Transverse colon (tissue), 4 donors: ENCODE data around the gene ZNF283. TPM values are rescaled to one million over a fixed set of nuclear protein-coding genes. Genes with fewer than 3 reads are reported as not detected.

ENCODE experiments used
- DNase-seq: peaks from one replicate; pipeline ENCODE4 v3.0.0-alpha.2; 2019
- H3K27ac ChIP-seq, 4 donors: fragments of 200-600 bp; sonication (generic); 2 replicates each; pipeline ENCODE4 v1.5.1; 2016 to 2018; ENCODE audit warnings: inconsistent platforms in 4 of 4
- H3K27me3 ChIP-seq: fragments of 200-600 bp; sonication (generic); 2 replicates; pipeline ENCODE4 v1.5.1; 2017; ENCODE audit warnings: inconsistent platforms
- H3K36me3 ChIP-seq, 4 donors: fragments of 200-600 bp; sonication (generic); 2 replicates each; pipeline ENCODE4 v1.5.1; 2017 to 2019; ENCODE audit warnings: inconsistent platforms in 4 of 4
- H3K4me1 ChIP-seq, 4 donors: fragments of 200-600 bp; sonication (generic); 2 replicates each; pipeline ENCODE4 v1.5.1; 2017 to 2020; ENCODE audit warnings: inconsistent platforms in 4 of 4
- H3K4me3 ChIP-seq, 4 donors: fragments of 200-600 bp; sonication (generic); 1 replicate in 1 of 4; 2 replicates in 3 of 4; pipeline versions ENCODE4 v1.5.1 to v1.6.1; 2017 to 2019; ENCODE audit warnings: inconsistent platforms in 4 of 4
- H3K9me3 ChIP-seq, 2 donors: fragments of 200-600 bp; sonication (generic); 2 replicates each; pipeline ENCODE4 v1.5.1; 2017 to 2019; ENCODE audit warnings: inconsistent platforms in 2 of 2
- CTCF ChIP-seq, 5 experiments: fragments of 200-600 bp in 3 of 5; fragments of 450-650 bp in 2 of 5; sonication (generic) in 3 of 5; IDR thresholded peaks; 1 replicate in 2 of 5; 2 replicates in 3 of 5; pipeline ENCODE4 v1.5.1; 2016 to 2017; ENCODE audit warnings: antibody characterized with exemption in 5 of 5, inconsistent platforms in 3 of 5, mild to moderate bottlenecking in 2 of 5, moderate library complexity in 1 of 5
- EP300 ChIP-seq: sonication (generic); formaldehyde crosslinking; IDR thresholded peaks from one replicate; pipeline ENCODE4 v1.6.1; 2017; ENCODE audit warnings: antibody characterized with exemption, low read depth
- POLR2A ChIP-seq: fragments of 450-650 bp; IDR thresholded peaks from one replicate; pipeline ENCODE4 v1.6.1; 2016; ENCODE audit warnings: antibody characterized with exemption, mild to moderate bottlenecking, moderate library complexity
- POLR2AphosphoS5 ChIP-seq, 3 donors: sonication (generic); formaldehyde crosslinking; IDR thresholded peaks; one replicate each; pipeline ENCODE4 v1.6.1; 2016; ENCODE audit warnings: antibody characterized with exemption in 3 of 3
- WGBS, 2 donors: methylation state at CpG; one replicate each; pipeline ENCODE4 v1.1.5; 2018; ENCODE audit warnings: low coverage in 1 of 2; 5-methylcytosine and 5-hydroxymethylcytosine counted together
- in situ Hi-C, 4 donors: fragments of 200-750 bp; cut with MboI; loops; one replicate each; pipeline versions ENCODE4 v1.15.0 to v1.15.1; 2017; ENCODE audit warnings: low sequenced_read_pairs in 3 of 4, low pct_ligation_motif_present in 1 of 4, low pct_unique_long_range_greater_than_20kb in 1 of 4
- intact Hi-C: fragments of 100-400 bp; cut with DNase I; formaldehyde crosslinking; loops from one replicate; pipeline ENCODE4 v1.15.1; 2023; ENCODE audit warnings: low total_unique reads
- total RNA-seq, 4 donors: library from RNA; depleted of rRNA; stranded (reverse); fragments of >200 nt; gene quantifications; one replicate each; pipeline ENCODE4 v1.1.0, GENCODE V29; 2016

The ZNF283 gene
- total RNA-seq, 4 donors from 2014 or later = 10.9 to 168 (median 17.8) TPM

DNA sequence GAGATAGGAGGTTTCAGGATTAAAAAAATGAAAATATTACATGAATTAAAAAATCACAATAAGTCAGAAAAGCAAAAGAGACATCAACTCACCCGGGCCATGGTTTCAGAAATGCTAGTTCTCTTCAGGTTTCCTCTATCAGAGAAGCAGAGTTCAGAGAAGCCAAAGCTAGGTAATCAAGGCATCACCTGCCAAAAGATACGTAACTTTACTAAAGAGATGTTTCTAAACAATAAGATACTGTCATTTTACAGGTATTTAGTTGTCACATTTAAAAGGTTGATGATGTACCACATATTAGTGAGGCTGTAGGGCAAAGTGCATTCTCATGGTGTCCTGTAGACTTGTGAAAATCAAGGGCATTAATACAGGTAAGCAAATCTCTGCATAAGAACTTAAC, 56.7 kb downstream of the ZNF283 start, which contains the start of gene ZNF404:
Gene ZNF404 (minus strand): TSS at position 101 of the 400 bp plus-strand sequence.
- Histone ChIP-seq H3K36me3 (peaks cover 0 to 8% (median 3%) of the 10 kb centered on the region in 4 donors), H3K4me3 (no peak within 1 kb of the TSS), H3K9me3 (peaks cover 59 to 81% of the 10 kb centered on the region in 2 donors), H3K27ac (no peak within 1 kb of the TSS), H3K4me1 (no peaks in the 10 kb centered on the region), H3K27me3 (no peaks in the 10 kb centered on the region)
- intact Hi-C loops = no loop called here
- no peak for DNase-seq
- TF ChIP-seq CTCF (IDR thresholded peaks at IDR 0.05) = no peak
- no peak for TF ChIP-seq POLR2A
- in situ Hi-C loops = no loop called here
- WGBS, 2 donors = 76 to 100% methylated on average over 1 to 2 of the region's 2 CpGs

DNA sequence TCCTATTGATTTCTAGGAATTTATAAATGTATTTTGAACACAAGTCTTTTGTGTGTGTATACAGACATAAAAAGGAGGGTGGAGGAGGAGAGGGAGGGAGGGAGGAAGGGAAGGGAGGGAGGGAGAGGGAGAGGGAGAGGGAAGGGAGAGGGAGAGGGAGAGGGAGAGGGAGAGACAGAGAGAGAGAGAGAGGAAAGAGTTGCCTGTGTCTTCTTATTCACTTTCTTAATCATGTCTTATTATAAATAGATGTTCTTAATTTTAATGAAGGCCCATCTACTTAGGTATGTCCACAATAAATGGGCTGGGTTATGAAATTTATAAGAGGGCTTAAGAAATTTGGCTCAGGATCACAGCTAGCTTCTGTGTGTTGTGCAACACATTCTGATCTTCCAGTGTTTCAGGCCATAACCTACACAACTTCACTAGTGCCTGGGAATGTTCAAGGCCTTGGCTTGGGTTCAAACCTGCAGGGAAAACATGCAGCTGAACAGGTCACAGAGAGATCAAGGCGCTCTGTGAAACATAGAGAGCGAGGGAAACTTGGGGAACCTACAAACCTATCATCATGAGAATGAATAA, 68.7 kb downstream of the ZNF283 start:
- H3K36me3 ChIP-seq = peaks cover 0 to 4% (median 0%) of the 10 kb centered on the region in 4 donors
- intact Hi-C loops = no loop called here
- in situ Hi-C loops = no loop called here
- H3K4me3 ChIP-seq = no peak overlapping the region
- no peak overlapping the region for H3K27ac ChIP-seq
- no peaks in the 10 kb centered on the region for H3K4me1 ChIP-seq
- no peaks in the 10 kb centered on the region for H3K27me3 ChIP-seq
- no peak for TF ChIP-seq POLR2AphosphoS5 (IDR thresholded peaks at IDR 0.05)
- no peak for TF ChIP-seq EP300
- no peak for TF ChIP-seq POLR2A
- DNase-seq = no peak
- WGBS, 2 donors = 85 to 100% methylated on average over 2 of the region's 2 CpGs
- H3K9me3 ChIP-seq = peaks cover 27 to 40% of the 10 kb centered on the region in 2 donors

Other genes starting within 250 kb of the ZNF283 start
- 10 to 100 TPM; 15.7 to 32.5 (median 24.7) TPM for gene IRGQ, start 231.2 kb upstream of the ZNF283 start, total RNA-seq
- 10 to 100 TPM in 2 of 4 donors, 1 to 10 TPM in 2; 3.7 to 11.9 (median 9.8) TPM for gene ZNF576, start 230.7 kb upstream of the ZNF283 start, total RNA-seq
- gene SRRM5, start 215.2 kb upstream of the ZNF283 start, total RNA-seq = 1 to 10 TPM in 1 of 4 donors, under 1 TPM in 2, not detected in 1; 0.14 to 2.2 (median 0.64) TPM
- gene ZNF428, start 207.7 kb upstream of the ZNF283 start, total RNA-seq = 10 to 100 TPM in 3 of 4 donors, 1 to 10 TPM in 1; 3.0 to 17.1 (median 15.1) TPM
- gene CADM4, start 187.5 kb upstream of the ZNF283 start, total RNA-seq = 1 to 10 TPM in 3 of 4 donors, not detected in 1; 2.5 to 4.0 (median 3.7) TPM
- 10 to 100 TPM; 12.1 to 76.2 (median 54.7) TPM for gene PLAUR, start 157.2 kb upstream of the ZNF283 start, total RNA-seq
- gene IRGC, start 111.2 kb upstream of the ZNF283 start, total RNA-seq = not detected
- gene SMG9, start 72.4 kb upstream of the ZNF283 start, total RNA-seq = 10 to 100 TPM in 3 of 4 donors, 1 to 10 TPM in 1; 4.1 to 68.7 (median 13.8) TPM
- 10 to 100 TPM in 3 of 4 donors, not detected in 1; 26.5 to 72.2 (median 37.4) TPM for gene KCNN4, start 46.3 kb upstream of the ZNF283 start, total RNA-seq
- gene LYPD5, start 24.9 kb upstream of the ZNF283 start, total RNA-seq = 1 to 10 TPM in 3 of 4 donors, not detected in 1; 2.1 to 5.2 (median 2.6) TPM
- 1 to 10 TPM in 3 of 4 donors, not detected in 1; 2.9 to 7.8 (median 3.0) TPM for gene ZNF404, start 56.6 kb downstream of the ZNF283 start, total RNA-seq
- 10 to 100 TPM in 3 of 4 donors, under 1 TPM in 1; 0.75 to 19.9 (median 11.6) TPM for gene ZNF45, start 108.0 kb downstream of the ZNF283 start, total RNA-seq
- 10 to 100 TPM in 1 of 4 donors, 1 to 10 TPM in 2, under 1 TPM in 1; 1.00 to 32.2 (median 3.7) TPM for gene ZNF221, start 123.9 kb downstream of the ZNF283 start, total RNA-seq
- 1 to 10 TPM; 1.2 to 7.5 (median 3.8) TPM for gene ZNF155, start 156.9 kb downstream of the ZNF283 start, total RNA-seq
- 1 to 10 TPM; 1.8 to 5.9 (median 3.5) TPM for gene ZNF230, start 175.6 kb downstream of the ZNF283 start, total RNA-seq
- 1 to 10 TPM in 3 of 4 donors, not detected in 1; 2.2 to 6.3 (median 3.0) TPM for gene ZNF222, start 198.1 kb downstream of the ZNF283 start, total RNA-seq
- gene ZNF223, start 224.7 kb downstream of the ZNF283 start, total RNA-seq = 1 to 10 TPM in 3 of 4 donors, not detected in 1; 2.2 to 8.5 (median 6.5) TPM
- gene ZNF284, start 244.8 kb downstream of the ZNF283 start, total RNA-seq = 1 to 10 TPM in 2 of 4 donors, not detected in 2; 2.5 to 3.2 TPM